ENCODE results near the gene CEP70. TPM values are rescaled to one million over a fixed set of nuclear protein-coding genes. Genes with fewer than 3 reads are reported as not detected.
"Not testable (repeated sequence)": the region's sequence is repeated elsewhere in the genome, so short reads cannot be mapped to it uniquely, and the experiment has no call there.

Gene CEP70
- total RNA-seq, 1 experiment from 2014 or later: 25.0 TPM

- TF ChIP-seq CTCF (IDR thresholded peaks at IDR 0.05; ENCODE audit: insufficient read depth in 1 of 2, low read depth in 1 of 2, low read length in 1 of 2, severe bottlenecking in 1 of 2, unreplicated experiment in 1 of 2): no peak
- H3K36me3 Mint-ChIP-seq (ENCODE audit: insufficient read depth, unreplicated experiment): no peaks in the 10 kb centered on the region
- no peak overlapping the region for H3K4me3 Mint-ChIP-seq (ENCODE audit: unreplicated experiment)
- Histone ChIP-seq H3K4me1 (no peaks in the 10 kb centered on the region), H3K4me3 (ENCODE audit: low read depth, low read length) (no peak overlapping the region), H3K9me3 (no peaks in the 10 kb centered on the region; the same call in 1 of the 2 replicates), H3K36me3 (ENCODE audit: control insufficient read depth, insufficient read depth, low read length) (no peaks in the 10 kb centered on the region), H3K27me3 (replicated peaks; ENCODE audit: control insufficient read depth, insufficient read depth, low read length) (no peaks in the 10 kb centered on the region)
- peaks cover 10% of the 10 kb centered on the region for H3K9me3 Mint-ChIP-seq (ENCODE audit: unreplicated experiment)
- H3K27ac Mint-ChIP-seq (ENCODE audit: unreplicated experiment): no peak overlapping the region
- H3K27me3 Mint-ChIP-seq (ENCODE audit: insufficient read depth, unreplicated experiment): no peaks in the 10 kb centered on the region
- ChIA-PET CTCF (no interaction called here), POLR2A (no interaction called here)
- no peaks in the 10 kb centered on the region for H3K4me1 Mint-ChIP-seq (ENCODE audit: low read depth, unreplicated experiment)
- DNase-seq: no peak
- BruUV-seq (replicated peaks): no TSS peak
- intact Hi-C loops (cut with micrococcal nuclease; ENCODE audit: unreplicated experiment): no loop called here
These were observed 100.1 kb downstream of the CEP70 start for GRCh38 chr3:138493804-138494606.

GRCh38 chr3:138492980-138493675 lies 100.9 kb downstream of the CEP70 start:
- no peaks in the 10 kb centered on the region for H3K27me3 Mint-ChIP-seq (ENCODE audit: insufficient read depth, unreplicated experiment)
- Histone ChIP-seq H3K36me3 (ENCODE audit: control insufficient read depth, insufficient read depth, low read length) (no peaks in the 10 kb centered on the region), H3K4me1 (no peaks in the 10 kb centered on the region), H3K4me3 (ENCODE audit: low read depth, low read length) (no peak overlapping the region), H3K27me3 (replicated peaks; ENCODE audit: control insufficient read depth, insufficient read depth, low read length) (no peaks in the 10 kb centered on the region), H3K9me3 (no peaks in the 10 kb centered on the region; the same call in 1 of the 2 replicates)
- no peak overlapping the region for H3K4me3 Mint-ChIP-seq (ENCODE audit: unreplicated experiment)
- intact Hi-C loops (cut with micrococcal nuclease; ENCODE audit: unreplicated experiment): no loop called here
- ChIA-PET POLR2A (no interaction called here), CTCF (no interaction called here)
- BruUV-seq (replicated peaks): no TSS peak
- H3K4me1 Mint-ChIP-seq (ENCODE audit: low read depth, unreplicated experiment): no peaks in the 10 kb centered on the region
- H3K36me3 Mint-ChIP-seq (ENCODE audit: insufficient read depth, unreplicated experiment): no peaks in the 10 kb centered on the region
- H3K9me3 Mint-ChIP-seq (ENCODE audit: unreplicated experiment): peaks cover 16% of the 10 kb centered on the region
- no peak for TF ChIP-seq CTCF (IDR thresholded peaks at IDR 0.05; ENCODE audit: insufficient read depth in 1 of 2, low read depth in 1 of 2, low read length in 1 of 2, severe bottlenecking in 1 of 2, unreplicated experiment in 1 of 2)
- no peak overlapping the region for H3K27ac Mint-ChIP-seq (ENCODE audit: unreplicated experiment)
- DNase-seq: no peak

DNA sequence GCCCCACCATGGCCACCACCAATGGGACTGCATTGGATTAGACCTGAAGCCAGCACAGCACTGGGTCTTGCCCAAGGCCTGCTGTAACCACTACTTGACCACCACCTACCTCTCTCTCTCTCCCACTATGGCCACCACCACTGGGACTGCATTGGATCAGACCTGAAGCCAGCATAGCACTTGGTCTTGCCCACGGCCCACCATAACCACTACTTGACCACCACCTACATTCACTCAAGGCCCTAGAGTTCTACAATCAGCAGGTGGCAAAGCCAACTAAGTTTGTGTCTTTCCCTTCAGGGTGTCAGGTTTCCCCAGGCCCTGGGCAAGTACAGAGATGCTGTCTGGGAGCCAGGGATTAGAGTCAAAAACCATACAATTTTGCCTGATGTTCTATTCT lies 102.1 kb downstream of the CEP70 start:
- peaks cover 9% of the 10 kb centered on the region for H3K9me3 ChIP-seq
- no peaks in the 10 kb centered on the region for H3K27me3 Mint-ChIP-seq (ENCODE audit: insufficient read depth, unreplicated experiment)
- no peak for TF ChIP-seq CTCF (IDR thresholded peaks at IDR 0.05; ENCODE audit: insufficient read depth in 1 of 2, low read depth in 1 of 2, low read length in 1 of 2, severe bottlenecking in 1 of 2, unreplicated experiment in 1 of 2)
- CTCF ChIA-PET: no interaction called here
- H3K4me3 ChIP-seq (ENCODE audit: low read depth, low read length): no peak overlapping the region
- DNase-seq: no peak
- H3K4me1 Mint-ChIP-seq (ENCODE audit: low read depth, unreplicated experiment): no peaks in the 10 kb centered on the region
- no peaks in the 10 kb centered on the region for H3K36me3 ChIP-seq (ENCODE audit: control insufficient read depth, insufficient read depth, low read length)
- peaks cover 25% of the 10 kb centered on the region for H3K9me3 Mint-ChIP-seq (ENCODE audit: unreplicated experiment)
- no peak overlapping the region for H3K27ac Mint-ChIP-seq (ENCODE audit: unreplicated experiment)
- no TSS peak for BruUV-seq (replicated peaks)
- intact Hi-C loops (cut with micrococcal nuclease; ENCODE audit: unreplicated experiment): no loop called here
- H3K27me3 ChIP-seq (replicated peaks; ENCODE audit: control insufficient read depth, insufficient read depth, low read length): no peaks in the 10 kb centered on the region
- POLR2A ChIA-PET: no interaction called here
- H3K36me3 Mint-ChIP-seq (ENCODE audit: insufficient read depth, unreplicated experiment): no peaks in the 10 kb centered on the region
- H3K4me1 ChIP-seq: no peaks in the 10 kb centered on the region
- no peak overlapping the region for H3K4me3 Mint-ChIP-seq (ENCODE audit: unreplicated experiment)

DNA sequence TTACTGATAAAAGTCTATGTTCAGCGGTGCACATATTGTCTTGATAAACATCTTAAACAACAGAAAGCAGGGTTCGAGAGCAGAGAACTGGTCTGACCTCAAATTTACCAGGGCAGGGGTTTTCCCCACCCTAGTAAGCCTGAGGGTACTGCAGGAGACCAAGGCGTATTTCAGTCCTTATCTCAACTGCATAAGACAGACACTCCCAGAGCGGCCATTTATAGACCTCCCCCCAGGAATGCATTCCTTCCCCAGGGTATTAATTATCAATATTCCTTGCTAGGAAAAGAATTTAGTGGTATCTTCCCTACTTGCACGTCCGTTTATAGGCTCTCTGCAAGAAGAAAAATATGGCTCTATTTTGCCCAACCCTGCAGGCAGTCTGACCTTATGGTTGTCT lies 107.5 kb downstream of the CEP70 start:
- intact Hi-C loops (cut with micrococcal nuclease; ENCODE audit: unreplicated experiment); CTCF ChIA-PET; H3K36me3 ChIP-seq (ENCODE audit: control insufficient read depth, insufficient read depth, low read length); H3K4me3 ChIP-seq (ENCODE audit: low read depth, low read length); H3K27ac Mint-ChIP-seq (ENCODE audit: unreplicated experiment); H3K4me1 Mint-ChIP-seq (ENCODE audit: low read depth, unreplicated experiment); POLR2A ChIA-PET; H3K27me3 Mint-ChIP-seq (ENCODE audit: insufficient read depth, unreplicated experiment); H3K4me1 ChIP-seq; DNase-seq; BruUV-seq (replicated peaks); H3K4me3 Mint-ChIP-seq (ENCODE audit: unreplicated experiment); H3K27me3 ChIP-seq (replicated peaks; ENCODE audit: control insufficient read depth, insufficient read depth, low read length); H3K36me3 Mint-ChIP-seq (ENCODE audit: insufficient read depth, unreplicated experiment): not testable (repeated sequence)
- peaks cover 43% of the 10 kb centered on the region for H3K9me3 Mint-ChIP-seq (ENCODE audit: unreplicated experiment)
- H3K9me3 ChIP-seq: peaks cover 12% of the 10 kb centered on the region

GRCh38 chr3:138484672-138485071 lies 109.4 kb downstream of the CEP70 start:
- H3K4me1 Mint-ChIP-seq (ENCODE audit: low read depth, unreplicated experiment); DNase-seq; H3K27me3 ChIP-seq (replicated peaks; ENCODE audit: control insufficient read depth, insufficient read depth, low read length); H3K4me1 ChIP-seq; H3K4me3 Mint-ChIP-seq (ENCODE audit: unreplicated experiment); CTCF ChIA-PET; H3K27ac Mint-ChIP-seq (ENCODE audit: unreplicated experiment); H3K4me3 ChIP-seq (ENCODE audit: low read depth, low read length); H3K27me3 Mint-ChIP-seq (ENCODE audit: insufficient read depth, unreplicated experiment); intact Hi-C loops (cut with micrococcal nuclease; ENCODE audit: unreplicated experiment); H3K36me3 Mint-ChIP-seq (ENCODE audit: insufficient read depth, unreplicated experiment); POLR2A ChIA-PET; BruUV-seq (replicated peaks); H3K36me3 ChIP-seq (ENCODE audit: control insufficient read depth, insufficient read depth, low read length): not testable (repeated sequence)
- peaks cover 12% of the 10 kb centered on the region for H3K9me3 ChIP-seq
- H3K9me3 Mint-ChIP-seq (ENCODE audit: unreplicated experiment): peaks cover 38% of the 10 kb centered on the region
